Tibial artery (tissue), 4 donors: ENCODE data around the gene ZNF516.

Experiments
- DNase-seq, 2 donors: peaks; one replicate each; pipeline ENCODE4 v3.0.0-alpha.2; 2019
- H3K27ac ChIP-seq, 2 donors: fragments of 200-600 bp; sonication (generic) in 1 of 2; 1 replicate in 1 of 2; 2 replicates in 1 of 2; pipeline ENCODE4 v1.5.1; 2018 to 2019; ENCODE audit warnings: mild to moderate bottlenecking in 1 of 2
- H3K27me3 ChIP-seq, 2 donors: fragments of 200-600 bp; sonication (generic) in 1 of 2; one replicate each; pipeline versions ENCODE4 v1.5.1 to v1.6.0; 2016 to 2019
- H3K36me3 ChIP-seq, 3 donors: fragments of 200-600 bp; sonication (generic) in 2 of 3; one replicate each; pipeline ENCODE4 v1.5.1; 2016 to 2019; ENCODE audit warnings: mild to moderate bottlenecking in 2 of 3
- H3K4me1 ChIP-seq, 4 donors: fragments of 200-600 bp; sonication (generic) in 2 of 4; 1 replicate in 3 of 4; 2 replicates in 1 of 4; pipeline ENCODE4 v1.5.1; 2016 to 2019
- H3K4me3 ChIP-seq, 2 donors: fragments of 200-600 bp; sonication (generic) in 1 of 2; 1 replicate in 1 of 2; 2 replicates in 1 of 2; pipeline ENCODE4 v1.5.1; 2018 to 2019; ENCODE audit warnings: mild to moderate bottlenecking in 2 of 2
- H3K9me3 ChIP-seq, 3 donors: fragments of 200-600 bp; sonication (generic) in 1 of 3; one replicate each; pipeline ENCODE4 v1.5.1; 2016 to 2019
- CTCF ChIP-seq, 2 experiments: fragments of 200-600 bp in 1 of 2; fragments of 450-650 bp in 1 of 2; IDR thresholded peaks; one replicate each; pipeline ENCODE4 v1.5.1; 2017 to 2019; ENCODE audit warnings: antibody characterized with exemption in 2 of 2, mild to moderate bottlenecking in 1 of 2, moderate library complexity in 1 of 2
- intact Hi-C: fragments of 100-400 bp; cut with DNase I; formaldehyde crosslinking; loops from one replicate; pipeline ENCODE4 v1.15.0; 2023; ENCODE audit warnings: low total_unique reads

Gene ZNF516

GRCh38 chr18:76382275-76382674 lies 112.8 kb downstream of the ZNF516 start:
- no peak overlapping the region for H3K27ac ChIP-seq
- TF ChIP-seq CTCF (IDR thresholded peaks at IDR 0.05): no peak
- intact Hi-C loops: no loop called here
- peaks cover 0 to 26% (median 15%) of the 10 kb centered on the region in 3 donors for H3K36me3 ChIP-seq
- no peaks in the 10 kb centered on the region for H3K27me3 ChIP-seq
- peak in 1 of 2 donors; percentile 5 for DNase-seq
- no peak overlapping the region for H3K4me3 ChIP-seq
- peaks cover 0 to 3% (median 0%) of the 10 kb centered on the region in 4 donors for H3K4me1 ChIP-seq
- H3K9me3 ChIP-seq: no peaks in the 10 kb centered on the region

- peak in 1 of 2 donors; percentile 28 for DNase-seq
- no peak for TF ChIP-seq CTCF (IDR thresholded peaks at IDR 0.05)
- Histone ChIP-seq H3K9me3 (no peaks in the 10 kb centered on the region), H3K4me1 (peaks cover 0 to 3% (median 0%) of the 10 kb centered on the region in 4 donors), H3K36me3 (peaks cover 0 to 32% (median 15%) of the 10 kb centered on the region in 3 donors), H3K27ac (no peak overlapping the region), H3K27me3 (no peaks in the 10 kb centered on the region), H3K4me3 (no peak overlapping the region)
- intact Hi-C loops: no loop called here
Observed at GRCh38 chr18:76380791-76381405, 114.1 kb downstream of the ZNF516 start.

- Histone ChIP-seq H3K27ac (no peak overlapping the region), H3K36me3 (peaks cover 0 to 32% (median 15%) of the 10 kb centered on the region in 3 donors), H3K9me3 (no peaks in the 10 kb centered on the region), H3K27me3 (no peaks in the 10 kb centered on the region), H3K4me3 (no peak overlapping the region), H3K4me1 (peaks cover 0 to 3% (median 0%) of the 10 kb centered on the region in 4 donors)
- DNase-seq: peak in 1 of 2 donors; percentile 54
- TF ChIP-seq CTCF (IDR thresholded peaks at IDR 0.05): no peak
- intact Hi-C loops: no loop called here
Observed at GRCh38 chr18:76380127-76380729, 114.8 kb downstream of the ZNF516 start.

GRCh38 chr18:76379226-76380126 lies 115.6 kb downstream of the ZNF516 start:
- peak in 1 of 2 donors; percentile 62 for DNase-seq
- no peaks in the 10 kb centered on the region for H3K27me3 ChIP-seq
- intact Hi-C loops: no loop called here

More at GRCh38 chr18:76379226-76380126, 115.6 kb downstream of the ZNF516 start:
- no peak for TF ChIP-seq CTCF (IDR thresholded peaks at IDR 0.05)
- Histone ChIP-seq H3K4me1 (peaks cover 0 to 3% (median 0%) of the 10 kb centered on the region in 4 donors), H3K9me3 (no peaks in the 10 kb centered on the region), H3K4me3 (no peak overlapping the region), H3K36me3 (peaks cover 0 to 32% (median 15%) of the 10 kb centered on the region in 3 donors), H3K27ac (no peak overlapping the region)
